Loucy (cell line): ENCODE measurements around the gene RHOC.

Experiments used
- H2AFZ ChIP-seq: fragments of 200-600 bp; sonication (generic); 2 replicates; pipeline ENCODE4 v1.6.0; 2016; ENCODE audit warnings: antibody characterized with exemption, mild to moderate bottlenecking, low read length, moderate library complexity
- H3F3A ChIP-seq: fragments of 200-600 bp; 2 replicates; pipeline ENCODE4 v1.6.0; 2016; ENCODE audit warnings: antibody characterized with exemption, low read depth, mild to moderate bottlenecking
- H3K27me3 ChIP-seq: fragments of 200-600 bp; sonication (generic); 2 replicates; pipeline ENCODE4 v1.6.1; 2014; ENCODE audit warnings: low read length, mild to moderate bottlenecking; ENCODE audit not compliant: insufficient read depth, poor library complexity, severe bottlenecking
- H3K36me3 ChIP-seq: fragments of 200-600 bp; sonication (generic); 2 replicates; pipeline ENCODE4 v1.6.1; 2016; ENCODE audit warnings: low read length; ENCODE audit not compliant: insufficient read depth
- H3K4me1 ChIP-seq: fragments of 200-600 bp; sonication (generic); 2 replicates; pipeline ENCODE4 v1.5.1; 2014; ENCODE audit warnings: low read length, mild to moderate bottlenecking; ENCODE audit not compliant: insufficient read depth, poor library complexity, severe bottlenecking
- H3K4me2 ChIP-seq: fragments of 200-600 bp; sonication (generic); 2 replicates; pipeline ENCODE4 v1.6.0; 2014; ENCODE audit warnings: antibody characterized with exemption, low read length, low read depth, mild to moderate bottlenecking; ENCODE audit not compliant: poor library complexity, severe bottlenecking
- H3K4me3 ChIP-seq: fragments of 200-600 bp; sonication (generic); 2 replicates; pipeline ENCODE4 v1.5.1; 2014; ENCODE audit warnings: low read length, mild to moderate bottlenecking, mixed read lengths; ENCODE audit not compliant: poor library complexity, severe bottlenecking
- H3K79me2 ChIP-seq: fragments of 200-600 bp; sonication (generic); 2 replicates; pipeline ENCODE4 v1.6.1; 2014; ENCODE audit warnings: low read length; ENCODE audit not compliant: insufficient read depth
- H3K9ac ChIP-seq: fragments of 200-600 bp; sonication (generic); 2 replicates; pipeline ENCODE4 v1.6.0; 2014; ENCODE audit warnings: mild to moderate bottlenecking, low read depth, low read length, moderate library complexity; ENCODE audit not compliant: poor library complexity, severe bottlenecking
- H3K9me2 ChIP-seq: fragments of 200-600 bp; sonication (generic); replicated peaks from 2 replicates; pipeline ENCODE4 v1.6.1; 2016; ENCODE audit warnings: low read depth, low read length, mixed read lengths
- H3K9me3 ChIP-seq: fragments of 200-600 bp; sonication (generic); 2 replicates; pipeline ENCODE4 v1.6.1; 2014; ENCODE audit warnings: mild to moderate bottlenecking, antibody characterized with exemption, low read length, low read depth; ENCODE audit not compliant: insufficient read depth
- H4K20me1 ChIP-seq: fragments of 200-600 bp; sonication (generic); 2 replicates; pipeline ENCODE4 v1.6.0; 2014; ENCODE audit warnings: antibody characterized with exemption, low read length, mild to moderate bottlenecking; ENCODE audit not compliant: insufficient read depth, poor library complexity, severe bottlenecking
- EZH2phosphoT487 ChIP-seq: fragments of 200-600 bp; IDR thresholded peaks from 2 replicates; pipeline ENCODE4 v1.6.1; 2018; ENCODE audit warnings: antibody characterized with exemption, mild to moderate bottlenecking, moderate library complexity, borderline replicate concordance
- TF ChIP-seq, protein P1 (sequence below): fragments of 200-600 bp; sonication (generic); conservative IDR thresholded peaks from 2 replicates; pipeline ENCODE4 v1.5.1; 2014; ENCODE audit warnings: mild to moderate bottlenecking, antibody characterized with exemption, low read length

RHOC gene

DNA sequence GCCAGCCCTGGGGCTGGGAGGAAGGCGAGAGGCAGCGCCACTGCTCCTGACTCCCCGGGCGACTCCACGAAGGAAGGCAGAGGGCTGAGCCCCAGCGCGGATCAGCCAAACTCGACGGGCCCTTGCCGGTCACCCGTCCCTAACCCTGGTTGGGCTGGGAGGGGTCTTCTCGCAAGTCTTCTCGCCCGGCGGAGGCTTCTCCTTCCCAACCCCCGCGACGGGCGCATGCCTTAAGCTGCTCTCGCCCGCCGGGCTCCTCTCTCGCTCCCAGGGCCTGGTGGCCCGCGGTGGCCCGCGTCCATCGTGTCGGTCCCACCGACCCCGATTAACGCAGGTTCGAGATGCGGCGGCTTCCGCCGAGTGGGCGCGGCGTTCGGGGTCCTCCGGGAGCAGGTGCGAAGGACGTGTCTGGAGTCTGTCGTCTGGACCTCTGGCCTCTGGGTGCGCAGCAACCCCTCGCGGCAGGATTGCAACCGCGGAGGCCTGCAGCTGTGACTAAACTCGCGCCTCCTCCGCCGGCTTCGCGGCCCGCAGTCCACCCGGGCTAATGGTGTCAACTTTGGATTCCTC, 37.2 kb upstream of the RHOC start:
- TF ChIP-seq, protein P1, sequence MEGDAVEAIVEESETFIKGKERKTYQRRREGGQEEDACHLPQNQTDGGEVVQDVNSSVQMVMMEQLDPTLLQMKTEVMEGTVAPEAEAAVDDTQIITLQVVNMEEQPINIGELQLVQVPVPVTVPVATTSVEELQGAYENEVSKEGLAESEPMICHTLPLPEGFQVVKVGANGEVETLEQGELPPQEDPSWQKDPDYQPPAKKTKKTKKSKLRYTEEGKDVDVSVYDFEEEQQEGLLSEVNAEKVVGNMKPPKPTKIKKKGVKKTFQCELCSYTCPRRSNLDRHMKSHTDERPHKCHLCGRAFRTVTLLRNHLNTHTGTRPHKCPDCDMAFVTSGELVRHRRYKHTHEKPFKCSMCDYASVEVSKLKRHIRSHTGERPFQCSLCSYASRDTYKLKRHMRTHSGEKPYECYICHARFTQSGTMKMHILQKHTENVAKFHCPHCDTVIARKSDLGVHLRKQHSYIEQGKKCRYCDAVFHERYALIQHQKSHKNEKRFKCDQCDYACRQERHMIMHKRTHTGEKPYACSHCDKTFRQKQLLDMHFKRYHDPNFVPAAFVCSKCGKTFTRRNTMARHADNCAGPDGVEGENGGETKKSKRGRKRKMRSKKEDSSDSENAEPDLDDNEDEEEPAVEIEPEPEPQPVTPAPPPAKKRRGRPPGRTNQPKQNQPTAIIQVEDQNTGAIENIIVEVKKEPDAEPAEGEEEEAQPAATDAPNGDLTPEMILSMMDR: no peak
- no peak for TF ChIP-seq EZH2phosphoT487
- Histone ChIP-seq H3K9me2 (no peaks in the 10 kb centered on the region), H3K36me3 (no peaks in the 10 kb centered on the region), H3K79me2 (no peaks in the 10 kb centered on the region), H3K4me3 (no peak overlapping the region), H3K4me2 (no peak overlapping the region), H2AFZ (no peak overlapping the region), H4K20me1 (no peaks in the 10 kb centered on the region), H3K4me1 (no peaks in the 10 kb centered on the region), H3K27me3 (no peaks in the 10 kb centered on the region), H3K9me3 (no peaks in the 10 kb centered on the region), H3F3A (no peaks in the 10 kb centered on the region), H3K9ac (no peak overlapping the region)

DNA sequence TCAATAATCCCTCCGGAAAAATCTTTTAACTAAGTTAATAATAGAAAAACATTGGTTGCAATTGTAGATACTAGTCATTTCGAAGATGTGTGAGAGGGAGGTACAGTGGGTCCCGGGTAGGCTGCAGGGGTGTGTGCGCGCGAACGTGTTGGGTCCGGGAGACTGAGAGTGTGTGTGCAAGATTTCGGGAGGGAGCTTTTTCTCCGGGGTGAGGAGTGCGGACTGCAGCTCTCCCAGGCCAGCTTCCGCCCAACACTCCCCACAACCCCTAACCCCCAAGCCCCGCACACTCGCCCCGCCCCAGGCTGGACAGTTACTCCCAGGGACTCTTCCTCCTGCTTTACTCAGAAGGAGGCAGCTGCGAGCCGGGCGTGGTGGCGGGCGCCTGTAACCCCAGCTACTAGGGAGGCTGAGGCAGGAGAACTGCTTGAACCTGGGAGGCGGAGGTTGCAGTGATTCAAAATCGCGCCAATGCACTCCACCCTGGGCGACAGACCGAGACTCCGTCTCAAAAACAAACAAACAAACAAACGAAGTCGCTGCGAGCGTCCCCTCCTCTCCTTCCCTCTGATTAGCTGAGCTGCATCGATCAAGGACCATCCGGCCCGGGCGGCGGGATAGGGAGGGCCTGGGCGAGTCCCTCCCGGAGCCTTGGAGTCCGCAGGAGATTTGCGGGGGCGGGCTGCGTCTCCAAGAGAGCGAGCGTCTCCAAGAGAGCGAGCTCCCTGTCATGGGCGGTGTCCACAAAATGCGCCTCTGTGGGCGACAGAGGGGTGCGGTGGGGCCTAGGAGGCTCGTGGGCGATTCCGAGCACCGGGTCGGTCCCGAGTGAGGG, 36.5 kb upstream of the RHOC start:
- no peaks in the 10 kb centered on the region for H3K79me2 ChIP-seq
- TF ChIP-seq EZH2phosphoT487: no peak
- TF ChIP-seq, protein P1: no peak
- H3K4me3 ChIP-seq: no peak overlapping the region
- no peak overlapping the region for H3K4me2 ChIP-seq
- H4K20me1 ChIP-seq: no peaks in the 10 kb centered on the region
- H2AFZ ChIP-seq: no peak overlapping the region
- no peaks in the 10 kb centered on the region for H3K9me2 ChIP-seq
- H3F3A ChIP-seq: no peaks in the 10 kb centered on the region
- H3K36me3 ChIP-seq: no peaks in the 10 kb centered on the region
- no peak overlapping the region for H3K9ac ChIP-seq
- no peaks in the 10 kb centered on the region for H3K9me3 ChIP-seq
- no peaks in the 10 kb centered on the region for H3K27me3 ChIP-seq
- no peaks in the 10 kb centered on the region for H3K4me1 ChIP-seq

DNA sequence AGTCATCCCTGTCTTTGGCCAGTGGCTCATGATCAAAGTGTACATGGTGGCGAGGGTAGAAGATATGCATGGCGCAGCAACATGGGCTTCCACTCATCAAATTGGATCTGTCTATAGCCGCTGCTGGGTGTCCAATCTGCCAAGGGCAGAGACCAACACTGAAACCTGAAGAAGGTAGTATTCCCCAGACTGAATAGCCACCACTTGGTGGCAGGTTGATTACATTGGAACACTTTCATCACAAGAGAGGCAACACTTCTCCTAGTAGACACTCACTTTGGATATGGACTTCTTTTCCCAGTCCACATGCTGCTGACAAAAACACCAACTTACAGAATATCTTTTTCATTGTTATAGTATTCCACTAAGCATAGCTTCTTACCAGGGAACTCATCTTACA, 30.6 kb upstream of the RHOC start:
- Histone ChIP-seq H3K9me2 (no peaks in the 10 kb centered on the region), H3F3A (no peaks in the 10 kb centered on the region), H3K27me3 (no peaks in the 10 kb centered on the region), H3K4me1 (no peaks in the 10 kb centered on the region), H3K4me2 (no peak overlapping the region), H2AFZ (no peak overlapping the region), H3K9ac (no peak overlapping the region), H3K36me3 (no peaks in the 10 kb centered on the region), H3K79me2 (no peaks in the 10 kb centered on the region), H3K4me3 (no peak overlapping the region), H3K9me3 (no peaks in the 10 kb centered on the region), H4K20me1 (no peaks in the 10 kb centered on the region)
- TF ChIP-seq, protein P1: no peak
- TF ChIP-seq EZH2phosphoT487: no peak
